B cell (primary cell): ENCODE measurements around the gene PAQR5. TPM values are rescaled to one million over a fixed set of nuclear protein-coding genes. Genes with fewer than 3 reads are reported as not detected.

ENCODE experiments used
- ATAC-seq: fragments of 200-7000 bp; cut with Tn5 transposase; one replicate; pipeline ENCODE4 v1.10.0; 2021; ENCODE audit warnings: low read depth, mild to moderate bottlenecking, moderate number of reproducible peaks, moderate library complexity
- CTCF ChIA-PET: fragments of 350-600 bp; sonication (Branson Sonifier 250); formaldehyde crosslinking; loops from one replicate; lab custom pipeline; 2021; ENCODE audit warnings: antibody characterized with exemption, inconsistent platforms; lab: Charles Lee
- POLR2A ChIA-PET: fragments of 350-600 bp; sonication (Branson Sonifier 250); formaldehyde crosslinking; loops from one replicate; lab custom pipeline; 2021; ENCODE audit warnings: antibody characterized with exemption; lab: Charles Lee
- DNase-seq: peaks from one replicate; pipeline ENCODE4 v3.0.0; 2013
- H2AFZ ChIP-seq: 2 replicates; pipeline ENCODE4 v1.6.1; 2012; ENCODE audit warnings: mild to moderate bottlenecking, low read depth, low read length; ENCODE audit not compliant: insufficient read depth, poor library complexity, severe bottlenecking
- H3K27ac ChIP-seq, 2 donors: 1 replicate in 1 of 2; 2 replicates in 1 of 2; pipeline ENCODE4 v1.5.1; 2012 to 2013; ENCODE audit warnings: low read length in 2 of 2, mild to moderate bottlenecking in 2 of 2, moderate library complexity in 1 of 2
- H3K27me3 ChIP-seq, 4 experiments: fragments of 200-600 bp in 1 of 4; sonication (generic) in 1 of 4; replicated peaks in 1 of 4; 1 replicate in 2 of 4; 2 replicates in 2 of 4; pipeline versions ENCODE4 v1.6.1 to v1.7.0; 2013 to 2016; ENCODE audit warnings: low read length in 3 of 4, mild to moderate bottlenecking in 2 of 4, mixed read lengths in 1 of 4, moderate library complexity in 1 of 4; ENCODE audit not compliant: insufficient read depth in 4 of 4, control insufficient read depth in 3 of 4; ENCODE audit errors: control extremely low read depth in 1 of 4
- H3K36me3 ChIP-seq, 2 experiments: replicated peaks in 1 of 2; 1 replicate in 1 of 2; 2 replicates in 1 of 2; pipeline versions ENCODE4 v1.6.1 to v1.7.1; 2013; ENCODE audit warnings: low read length in 1 of 2; ENCODE audit not compliant: insufficient read depth in 2 of 2, control insufficient read depth in 1 of 2; ENCODE audit errors: control extremely low read depth in 1 of 2, extremely low read depth in 1 of 2
- H3K4me1 ChIP-seq, 2 donors: fragments of 200-600 bp in 1 of 2; sonication (generic) in 1 of 2; 1 replicate in 1 of 2; 2 replicates in 1 of 2; pipeline versions ENCODE4 v1.5.1 to v1.6.1; 2013 to 2017; ENCODE audit warnings: low read length in 2 of 2; ENCODE audit not compliant: control insufficient read depth in 2 of 2, insufficient read depth in 2 of 2
- H3K4me2 ChIP-seq: replicated peaks from 2 replicates; pipeline ENCODE3; 2012; ENCODE audit warnings: mild to moderate bottlenecking, low read depth, low read length; ENCODE audit not compliant: poor library complexity, severe bottlenecking
- H3K4me3 ChIP-seq, 5 experiments: fragments of 200-600 bp in 1 of 5; sonication (generic) in 1 of 5; 1 replicate in 3 of 5; 2 replicates in 2 of 5; pipeline versions ENCODE4 v1.5.1 to v1.7.0; 2011 to 2016; ENCODE audit warnings: low read length in 4 of 5, mild to moderate bottlenecking in 4 of 5, low read depth in 2 of 5, control low read depth in 1 of 5, moderate library complexity in 1 of 5; ENCODE audit not compliant: insufficient read depth in 1 of 5; ENCODE audit errors: control extremely low read depth in 1 of 5, extremely low read depth in 1 of 5
- H3K79me2 ChIP-seq: fragments of 200-600 bp; sonication (generic); one replicate; pipeline ENCODE4 v1.6.0; 2016; ENCODE audit warnings: low read length; ENCODE audit not compliant: control insufficient read depth, insufficient read depth
- H3K9ac ChIP-seq: fragments of 200-600 bp; sonication (generic); 2 replicates; pipeline ENCODE4 v1.6.1; 2017; ENCODE audit warnings: mild to moderate bottlenecking, low read length, moderate library complexity
- H3K9me3 ChIP-seq, 3 donors: one replicate each; pipeline versions ENCODE4 v1.6.1 to v1.7.1; 2013; ENCODE audit warnings: low read length in 2 of 3; ENCODE audit not compliant: control insufficient read depth in 2 of 3, insufficient read depth in 1 of 3; ENCODE audit errors: control extremely low read depth in 1 of 3
- H4K20me1 ChIP-seq: 2 replicates; pipeline ENCODE4 v1.6.0; 2012; ENCODE audit warnings: mild to moderate bottlenecking, low read length; ENCODE audit not compliant: insufficient read depth, control insufficient read depth, poor library complexity, severe bottlenecking
- H3K27ac Mint-ChIP-seq: one replicate; pipeline ENCODE4 v1.8.0; 2021; ENCODE audit warnings: mixed read lengths
- H3K27me3 Mint-ChIP-seq: one replicate; pipeline ENCODE4 v1.8.0; 2021; ENCODE audit warnings: mixed read lengths
- H3K4me1 Mint-ChIP-seq: one replicate; pipeline ENCODE4 v1.8.0; 2021; ENCODE audit warnings: mixed read lengths
- H3K4me3 Mint-ChIP-seq: one replicate; pipeline ENCODE4 v1.8.0; 2021; ENCODE audit warnings: mixed read lengths
- H3K9me3 Mint-ChIP-seq: one replicate; pipeline ENCODE4 v1.8.0; 2022; ENCODE audit warnings: mixed read lengths; ENCODE audit not compliant: insufficient read depth
- EZH2 ChIP-seq: IDR thresholded peaks from 2 replicates; pipeline ENCODE4 v1.6.1; 2012; ENCODE audit warnings: borderline replicate concordance, low read depth, mild to moderate bottlenecking, moderate library complexity, low read length; ENCODE audit not compliant: insufficient read depth, poor library complexity, severe bottlenecking
- WGBS: methylation state at CpG from one replicate; pipeline ENCODE4 v1.1.5; 2013; ENCODE audit warnings: missing lambda C conversion rate; ENCODE audit not compliant: insufficient coverage; 5-methylcytosine and 5-hydroxymethylcytosine counted together
- intact Hi-C: fragments of 100-400 bp; cut with micrococcal nuclease; formaldehyde crosslinking; loops from one replicate; pipeline ENCODE4 v1.10.0; 2022
- polyA plus RNA-seq: library from polyadenylated mRNA; depleted of rRNA; stranded (reverse); fragments of >200 nt; gene quantifications from 2 replicates; pipeline ENCODE4 v1.2.3, GENCODE V29; 2012
- total RNA-seq, 2 donors: library from RNA; stranded (reverse); fragments of 120-200 nt in 1 of 2; gene quantifications; 1 replicate in 1 of 2; 2 replicates in 1 of 2; pipeline versions ENCODE4 v1.2.3 to v1.2.4, GENCODE V29; 2013 to 2022
- TF ChIP-seq, protein P1 (sequence below): fragments of 200-600 bp; IDR thresholded peaks from one replicate; pipeline ENCODE4 v1.8.0; 2022; ENCODE audit warnings: antibody characterized with exemption, mild to moderate bottlenecking

Gene PAQR5
- total and polyA plus RNA-seq, 2 donors (not counting 1 experiment from before 2014, with no cell fraction given), result not detected

DNA sequence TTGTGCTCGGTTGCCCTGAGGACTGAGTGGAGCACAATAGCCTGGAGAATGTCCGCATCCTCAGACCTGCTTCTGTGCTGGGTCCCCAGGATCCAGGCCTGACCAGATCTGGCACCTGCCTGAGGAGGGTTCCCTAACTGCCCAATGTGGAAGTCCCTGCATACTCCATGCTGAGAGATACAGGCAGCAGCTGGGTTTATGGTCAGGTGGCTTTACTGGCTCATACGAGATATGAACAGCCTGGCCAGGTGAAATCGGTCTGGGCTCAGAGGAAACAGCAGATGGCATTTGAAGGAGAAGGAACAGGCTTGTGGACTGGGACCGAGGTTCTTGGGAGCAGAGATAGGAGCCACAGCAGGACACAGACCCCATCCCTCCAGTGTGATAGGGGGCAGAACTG lies 97.3 kb downstream of the PAQR5 start:
- no peaks in the 10 kb centered on the region for H3K9me3 Mint-ChIP-seq
- no peak for ATAC-seq
- Histone ChIP-seq H3K9me3 (no peaks in the 10 kb centered on the region), H3K4me2 (no peak overlapping the region), H3K9ac (no peak overlapping the region), H3K27me3 (peaks cover 0 to 3% (median 0%) of the 10 kb centered on the region in 4 experiments), H4K20me1 (no peaks in the 10 kb centered on the region), H3K4me3 (no peak overlapping the region), H3K79me2 (no peaks in the 10 kb centered on the region), H3K4me1 (peaks cover 3 to 7% of the 10 kb centered on the region in 2 donors), H3K27ac (no peak overlapping the region), H2AFZ (no peak overlapping the region), H3K36me3 (no peaks in the 10 kb centered on the region)
- ChIA-PET CTCF (interaction anchor here (1.2 to 2.9 kb wide), 6 partner anchors 15 to 337 kb away, joined by 3 to 15 read pairs (median 6); partner anchors contain the start of gene GLCE), POLR2A (interaction anchor here (0.6 kb wide), 1 partner anchor 47 kb away, joined by 3 read pairs; no protein-coding TSS in a partner anchor)
- 84% methylated on average over 4 of the region's 5 CpGs for WGBS
- intact Hi-C loops, result no loop called here
- TF ChIP-seq, protein P1, sequence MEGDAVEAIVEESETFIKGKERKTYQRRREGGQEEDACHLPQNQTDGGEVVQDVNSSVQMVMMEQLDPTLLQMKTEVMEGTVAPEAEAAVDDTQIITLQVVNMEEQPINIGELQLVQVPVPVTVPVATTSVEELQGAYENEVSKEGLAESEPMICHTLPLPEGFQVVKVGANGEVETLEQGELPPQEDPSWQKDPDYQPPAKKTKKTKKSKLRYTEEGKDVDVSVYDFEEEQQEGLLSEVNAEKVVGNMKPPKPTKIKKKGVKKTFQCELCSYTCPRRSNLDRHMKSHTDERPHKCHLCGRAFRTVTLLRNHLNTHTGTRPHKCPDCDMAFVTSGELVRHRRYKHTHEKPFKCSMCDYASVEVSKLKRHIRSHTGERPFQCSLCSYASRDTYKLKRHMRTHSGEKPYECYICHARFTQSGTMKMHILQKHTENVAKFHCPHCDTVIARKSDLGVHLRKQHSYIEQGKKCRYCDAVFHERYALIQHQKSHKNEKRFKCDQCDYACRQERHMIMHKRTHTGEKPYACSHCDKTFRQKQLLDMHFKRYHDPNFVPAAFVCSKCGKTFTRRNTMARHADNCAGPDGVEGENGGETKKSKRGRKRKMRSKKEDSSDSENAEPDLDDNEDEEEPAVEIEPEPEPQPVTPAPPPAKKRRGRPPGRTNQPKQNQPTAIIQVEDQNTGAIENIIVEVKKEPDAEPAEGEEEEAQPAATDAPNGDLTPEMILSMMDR, result no peak
- no peak for TF ChIP-seq EZH2
- peaks cover 3% of the 10 kb centered on the region for H3K27me3 Mint-ChIP-seq
- no peak for DNase-seq
- H3K4me3 Mint-ChIP-seq, result no peak overlapping the region
- H3K4me1 Mint-ChIP-seq, result peaks cover 6% of the 10 kb centered on the region
- H3K27ac Mint-ChIP-seq, result no peak overlapping the region

GRCh38 chr15:69398491-69398891 lies 99.8 kb downstream of the PAQR5 start:
- TF ChIP-seq, protein P1, result no peak
- TF ChIP-seq EZH2, result no peak

More at GRCh38 chr15:69398491-69398891, 99.8 kb downstream of the PAQR5 start:
- Mint-ChIP-seq H3K27me3 (peaks cover 5% of the 10 kb centered on the region), H3K27ac (no peak overlapping the region), H3K9me3 (no peaks in the 10 kb centered on the region), H3K4me3 (no peak overlapping the region), H3K4me1 (peaks cover 6% of the 10 kb centered on the region)
- Histone ChIP-seq H3K4me2 (no peak overlapping the region), H3K27me3 (peaks cover 0 to 5% (median 0%) of the 10 kb centered on the region in 4 experiments), H4K20me1 (no peaks in the 10 kb centered on the region), H3K79me2 (no peaks in the 10 kb centered on the region), H3K36me3 (no peaks in the 10 kb centered on the region), H2AFZ (no peak overlapping the region), H3K4me3 (no peak overlapping the region), H3K27ac (no peak overlapping the region), H3K4me1 (peaks cover 3 to 7% of the 10 kb centered on the region in 2 donors), H3K9ac (no peak overlapping the region), H3K9me3 (no peaks in the 10 kb centered on the region)
- POLR2A ChIA-PET, result no interaction called here
- DNase-seq (no peak), ATAC-seq (no peak)
- WGBS, result 16% methylated on average over 7 of the region's 7 CpGs
- intact Hi-C loops, result no loop called here
- CTCF ChIA-PET, result no interaction called here
